ENCODE measurements around the gene FABP1. TPM values are rescaled to one million over a fixed set of nuclear protein-coding genes. Genes with fewer than 3 reads are reported as not detected.

FABP1 gene
- total RNA-seq, 4 donors from 2014 or later: 3.0 TPM; not detected in 3

GRCh38 chr2:88159481-88159880 is 31.6 kb upstream of the FABP1 start:
- TF ChIP-seq EP300 (IDR thresholded peaks at IDR 0.05) (no peak), POLR2AphosphoS5 (IDR thresholded peaks at IDR 0.05) (no peak), POLR2A (IDR thresholded peaks at IDR 0.05; ENCODE audit: low read depth) (no peak), CTCF (IDR thresholded peaks at IDR 0.05) (no peak)
- Histone ChIP-seq H3K9me3 (no peaks in the 10 kb centered on the region), H3K4me3 (no peak overlapping the region), H3K27ac (replicated peaks in 1 of 4) (no peak overlapping the region), H3K27me3 (no peaks in the 10 kb centered on the region), H3K4me1 (peaks cover 0 to under 1% (median under 1%) of the 10 kb centered on the region in 4 donors), H3K36me3 (no peaks in the 10 kb centered on the region)
- intact Hi-C loops (cut with DNase I): no loop called here
- DNase-seq (ENCODE audit: extremely low spot score): no peak
- 80% methylated on average over 3 of the region's 3 CpGs for WGBS

DNA sequence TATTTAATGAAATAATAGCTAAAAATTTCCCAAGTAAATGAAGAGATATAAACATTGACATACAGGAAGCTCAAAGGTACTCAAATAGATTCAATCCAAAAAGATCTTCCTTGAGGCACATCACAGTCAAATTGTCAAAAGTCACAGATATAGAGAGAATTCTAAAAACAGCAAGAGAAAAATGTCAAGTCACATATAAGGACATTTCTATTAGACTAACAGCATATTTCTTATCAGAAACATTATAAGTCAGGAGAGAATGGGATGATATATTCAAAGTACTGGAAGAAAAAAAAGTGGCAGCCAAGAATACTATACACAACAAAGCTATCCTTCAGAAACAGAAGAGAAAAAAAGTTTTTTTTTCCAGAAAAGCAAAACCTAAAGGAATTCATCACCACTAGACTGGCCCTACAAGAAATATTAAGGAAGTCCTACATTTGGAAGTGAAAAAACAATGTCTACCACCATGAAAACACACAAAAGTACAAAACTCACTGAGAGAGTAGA is 21.1 kb upstream of the FABP1 start:
- intact Hi-C loops (cut with DNase I): no loop called here
- DNase-seq (ENCODE audit: extremely low spot score): no peak

DNA sequence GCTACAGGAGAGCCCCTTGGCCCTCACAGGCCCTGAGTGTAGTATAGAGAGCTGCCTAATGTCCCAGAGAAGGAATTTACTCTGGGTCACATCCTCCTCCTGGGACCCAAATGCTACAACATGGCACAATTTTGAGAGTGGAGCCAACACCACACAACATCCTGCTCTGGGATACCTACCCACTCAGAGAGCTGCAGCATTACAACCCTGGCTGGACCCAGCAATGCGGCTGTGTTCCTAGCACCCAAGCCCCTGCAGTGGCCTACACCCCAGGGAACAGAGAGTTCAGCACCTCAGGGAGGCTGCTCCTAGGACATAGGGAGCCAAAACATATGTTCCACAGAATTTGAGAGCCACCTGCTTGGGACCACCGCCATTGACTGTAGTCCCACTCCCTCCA is 19.3 kb upstream of the FABP1 start:
- no peak for DNase-seq (ENCODE audit: extremely low spot score)
- Histone ChIP-seq H3K4me1 (no peaks in the 10 kb centered on the region), H3K27me3 (no peaks in the 10 kb centered on the region), H3K4me3 (no peak overlapping the region), H3K36me3 (no peaks in the 10 kb centered on the region), H3K9me3 (peaks cover 0 to 17% (median 15%) of the 10 kb centered on the region in 4 donors), H3K27ac (replicated peaks in 1 of 4) (no peak overlapping the region)
- WGBS: 100% methylated on average over 1 of the region's 2 CpGs
- intact Hi-C loops (cut with DNase I): no loop called here
- TF ChIP-seq EP300 (IDR thresholded peaks at IDR 0.05) (no peak), CTCF (IDR thresholded peaks at IDR 0.05) (no peak), POLR2AphosphoS5 (IDR thresholded peaks at IDR 0.05) (no peak), POLR2A (IDR thresholded peaks at IDR 0.05; ENCODE audit: low read depth) (no peak)

More for the DNA sequence above, 21.1 kb upstream of the FABP1 start:
- no peaks in the 10 kb centered on the region for H3K27me3 ChIP-seq
- H3K9me3 ChIP-seq: peaks cover 0 to 22% (median 19%) of the 10 kb centered on the region in 4 donors
- no peaks in the 10 kb centered on the region for H3K36me3 ChIP-seq
- H3K4me3 ChIP-seq: no peak overlapping the region
- TF ChIP-seq CTCF (IDR thresholded peaks at IDR 0.05) (no peak), POLR2A (IDR thresholded peaks at IDR 0.05; ENCODE audit: low read depth) (no peak), POLR2AphosphoS5 (IDR thresholded peaks at IDR 0.05) (no peak), EP300 (IDR thresholded peaks at IDR 0.05) (no peak)
- H3K27ac ChIP-seq (replicated peaks in 1 of 4): no peak overlapping the region
- H3K4me1 ChIP-seq: no peaks in the 10 kb centered on the region

DNA sequence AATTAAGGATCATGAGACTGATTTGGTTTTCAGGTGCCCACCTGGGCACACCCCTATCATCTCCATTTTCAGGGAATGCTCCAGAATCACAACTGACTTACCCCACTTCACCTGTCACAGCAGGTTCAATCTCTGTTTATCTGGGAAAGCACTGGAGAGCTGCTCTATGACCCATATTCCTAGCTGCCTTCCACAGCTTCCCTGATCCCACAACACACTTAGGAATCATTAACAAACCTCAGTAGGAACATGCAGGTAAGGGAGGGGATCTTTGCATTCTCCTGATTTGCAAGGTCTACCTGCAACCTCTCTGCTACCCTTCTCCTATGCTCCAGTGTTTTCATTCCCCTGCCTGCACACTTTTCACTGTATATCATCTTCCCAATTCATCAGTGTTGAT is 18.7 kb upstream of the FABP1 start:
- Histone ChIP-seq H3K9me3 (peaks cover 0 to 22% (median 18%) of the 10 kb centered on the region in 4 donors), H3K4me1 (no peaks in the 10 kb centered on the region), H3K4me3 (no peak overlapping the region), H3K36me3 (no peaks in the 10 kb centered on the region), H3K27me3 (no peaks in the 10 kb centered on the region), H3K27ac (replicated peaks in 1 of 4) (no peak overlapping the region)
- TF ChIP-seq CTCF (IDR thresholded peaks at IDR 0.05): no peak
- TF ChIP-seq POLR2A (IDR thresholded peaks at IDR 0.05; ENCODE audit: low read depth): no peak
- TF ChIP-seq POLR2AphosphoS5 (IDR thresholded peaks at IDR 0.05): no peak
- intact Hi-C loops (cut with DNase I): no loop called here
- no peak for DNase-seq (ENCODE audit: extremely low spot score)

DNA sequence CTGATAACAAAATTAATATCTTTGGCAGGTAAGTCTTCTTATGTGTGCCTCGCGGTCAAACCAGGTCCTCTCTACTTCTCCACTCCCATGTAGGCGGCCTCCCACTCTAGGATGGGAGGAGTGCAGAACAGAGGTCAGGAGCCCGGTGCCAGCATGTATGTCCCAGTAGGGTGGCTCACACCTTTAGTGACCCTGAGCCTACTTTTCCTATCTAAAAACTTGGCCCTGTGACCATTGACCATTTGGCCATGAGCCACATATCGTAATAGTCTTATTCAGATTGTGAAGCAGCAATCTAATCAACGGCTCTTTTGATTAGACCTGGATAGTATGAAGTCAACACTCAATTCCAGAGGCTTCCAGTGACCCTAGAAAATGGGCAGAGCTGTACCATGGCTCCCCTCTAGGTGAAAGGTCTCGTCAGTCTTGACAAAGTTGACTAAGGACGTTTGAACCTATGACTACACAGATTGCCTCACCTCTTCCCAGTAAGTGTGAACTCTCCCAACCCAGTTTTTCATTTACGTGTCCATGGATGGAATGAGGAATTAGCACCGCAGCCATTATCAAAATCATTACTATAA is 17.1 kb upstream of the FABP1 start:
- H3K9me3 ChIP-seq: peaks cover 0 to 22% (median 19%) of the 10 kb centered on the region in 4 donors
- intact Hi-C loops (cut with DNase I): no loop called here

More for the DNA sequence above, 17.1 kb upstream of the FABP1 start:
- Histone ChIP-seq H3K27me3 (no peaks in the 10 kb centered on the region), H3K4me3 (no peak overlapping the region), H3K4me1 (no peaks in the 10 kb centered on the region), H3K36me3 (no peaks in the 10 kb centered on the region), H3K27ac (replicated peaks in 1 of 4) (no peak overlapping the region)
- TF ChIP-seq EP300 (IDR thresholded peaks at IDR 0.05) (no peak), CTCF (IDR thresholded peaks at IDR 0.05) (no peak), POLR2A (IDR thresholded peaks at IDR 0.05; ENCODE audit: low read depth) (no peak), POLR2AphosphoS5 (IDR thresholded peaks at IDR 0.05) (no peak)
- WGBS: 78% methylated on average over 10 of the region's 10 CpGs
- DNase-seq (ENCODE audit: extremely low spot score): no peak
